Muscle layer of colon (tissue), 2 donors: ENCODE measurements around the gene LCOR.

ENCODE experiments used
- H3K27ac ChIP-seq: one replicate; pipeline ENCODE4 v1.7.0; 2013; ENCODE audit warnings: low read depth, mild to moderate bottlenecking, low read length, moderate library complexity
- H3K27me3 ChIP-seq, 2 donors: one replicate each; pipeline ENCODE4 v1.7.0; 2013; ENCODE audit warnings: low read length in 2 of 2, mild to moderate bottlenecking in 2 of 2; ENCODE audit not compliant: insufficient read depth in 2 of 2, control insufficient read depth in 1 of 2
- H3K36me3 ChIP-seq: one replicate; pipeline ENCODE4 v1.7.0; 2013; ENCODE audit warnings: mild to moderate bottlenecking, low read length; ENCODE audit not compliant: insufficient read depth
- H3K4me1 ChIP-seq: one replicate; pipeline ENCODE4 v1.7.0; 2013; ENCODE audit warnings: mild to moderate bottlenecking, low read length; ENCODE audit not compliant: insufficient read depth
- H3K4me3 ChIP-seq, 2 donors: one replicate each; pipeline ENCODE4 v1.7.0; 2013; ENCODE audit warnings: low read length in 2 of 2, low read depth in 1 of 2, mild to moderate bottlenecking in 1 of 2, moderate library complexity in 1 of 2
- H3K9ac ChIP-seq: one replicate; pipeline ENCODE4 v1.7.0; 2013; ENCODE audit warnings: low read length
- H3K9me3 ChIP-seq: one replicate; pipeline ENCODE4 v1.7.0; 2013; ENCODE audit warnings: mild to moderate bottlenecking, low read length
- donor health status: abdominal sarcoma.
- donor health status: Adenocarcinoma of cecum.

The LCOR gene

GRCh38 chr10:96828609-96829008 lies 3.5 kb upstream of the LCOR start:
- Histone ChIP-seq H3K4me3 (no peak overlapping the region), H3K9me3 (no peaks in the 10 kb centered on the region), H3K36me3 (no peaks in the 10 kb centered on the region), H3K27ac (no peak overlapping the region), H3K9ac (no peak overlapping the region), H3K4me1 (peaks cover 10% of the 10 kb centered on the region), H3K27me3 (no peaks in the 10 kb centered on the region)

GRCh38 chr10:96829029-96829773 lies 2.9 kb upstream of the LCOR start:
- peaks cover 16% of the 10 kb centered on the region for H3K4me1 ChIP-seq
- no peak overlapping the region for H3K4me3 ChIP-seq
- no peak overlapping the region for H3K27ac ChIP-seq
- H3K9me3 ChIP-seq: no peaks in the 10 kb centered on the region
- H3K9ac ChIP-seq: no peak overlapping the region
- no peaks in the 10 kb centered on the region for H3K36me3 ChIP-seq
- no peaks in the 10 kb centered on the region for H3K27me3 ChIP-seq

- Histone ChIP-seq H3K9me3 (no peaks in the 10 kb centered on the region), H3K36me3 (no peaks in the 10 kb centered on the region), H3K9ac (no peak overlapping the region), H3K27me3 (no peaks in the 10 kb centered on the region), H3K4me1 (peaks cover 25% of the 10 kb centered on the region), H3K4me3 (no peak overlapping the region), H3K27ac (no peak overlapping the region)
These were observed 1.4 kb upstream of the LCOR start for GRCh38 chr10:96830511-96831199.

- H3K9me3 ChIP-seq: no peaks in the 10 kb centered on the region
- H3K9ac ChIP-seq: peak overlapping the region; percentile 28
- peak overlapping the region; percentile 85 for H3K27ac ChIP-seq
- H3K27me3 ChIP-seq: no peaks in the 10 kb centered on the region
- peaks cover 32% of the 10 kb centered on the region for H3K4me1 ChIP-seq
- no peaks in the 10 kb centered on the region for H3K36me3 ChIP-seq
- peak overlapping the region; percentile 49 to 69 for H3K4me3 ChIP-seq
These were observed 765 bp upstream of the LCOR start for GRCh38 chr10:96831200-96831866.

- Histone ChIP-seq H3K27ac (peak overlapping the region; percentile 88), H3K4me1 (peaks cover 36% of the 10 kb centered on the region)
These were observed 672 bp downstream of the LCOR start for GRCh38 chr10:96832721-96833219.

GRCh38 chr10:96833220-96834001 lies 1.3 kb downstream of the LCOR start:
- H3K4me1 ChIP-seq: peaks cover 40% of the 10 kb centered on the region
- H3K27me3 ChIP-seq: no peaks in the 10 kb centered on the region
- peak overlapping the region; percentile 88 for H3K27ac ChIP-seq
- no peaks in the 10 kb centered on the region for H3K36me3 ChIP-seq
- H3K4me3 ChIP-seq: peak overlapping the region; percentile 72 to 91
- H3K9me3 ChIP-seq: no peaks in the 10 kb centered on the region
- peak overlapping the region; percentile 68 for H3K9ac ChIP-seq

More at GRCh38 chr10:96832721-96833219, 672 bp downstream of the LCOR start:
- no peaks in the 10 kb centered on the region for H3K9me3 ChIP-seq
- H3K36me3 ChIP-seq: no peaks in the 10 kb centered on the region
- peak overlapping the region; percentile 72 to 91 for H3K4me3 ChIP-seq
- H3K9ac ChIP-seq: peak overlapping the region; percentile 68
- H3K27me3 ChIP-seq: no peaks in the 10 kb centered on the region

GRCh38 chr10:96834120-96834519 lies 2.0 kb downstream of the LCOR start:
- Histone ChIP-seq H3K27ac (no peak overlapping the region), H3K4me1 (peaks cover 43% of the 10 kb centered on the region), H3K9ac (peak overlapping the region; percentile 68)

GRCh38 chr10:96835899-96836298 lies 3.8 kb downstream of the LCOR start:
- Histone ChIP-seq H3K27ac (no peak overlapping the region), H3K27me3 (no peaks in the 10 kb centered on the region), H3K4me1 (peaks cover 37% of the 10 kb centered on the region), H3K4me3 (no peak overlapping the region), H3K36me3 (no peaks in the 10 kb centered on the region), H3K9ac (no peak overlapping the region), H3K9me3 (no peaks in the 10 kb centered on the region)

More at GRCh38 chr10:96834120-96834519, 2.0 kb downstream of the LCOR start:
- no peaks in the 10 kb centered on the region for H3K36me3 ChIP-seq
- H3K9me3 ChIP-seq: no peaks in the 10 kb centered on the region
- H3K4me3 ChIP-seq: peak overlapping the region in 1 of 2 donors; percentile 72
- no peaks in the 10 kb centered on the region for H3K27me3 ChIP-seq

- no peak overlapping the region for H3K4me3 ChIP-seq
- peaks cover 41% of the 10 kb centered on the region for H3K4me1 ChIP-seq
- no peak overlapping the region for H3K27ac ChIP-seq
- no peaks in the 10 kb centered on the region for H3K9me3 ChIP-seq
- H3K36me3 ChIP-seq: no peaks in the 10 kb centered on the region
- H3K9ac ChIP-seq: no peak overlapping the region
- H3K27me3 ChIP-seq: no peaks in the 10 kb centered on the region
These were observed 6.4 kb downstream of the LCOR start for GRCh38 chr10:96838529-96838928.

GRCh38 chr10:96840841-96841518 lies 8.9 kb downstream of the LCOR start:
- Histone ChIP-seq H3K4me1 (peaks cover 22% of the 10 kb centered on the region), H3K27me3 (no peaks in the 10 kb centered on the region), H3K9ac (no peak overlapping the region), H3K36me3 (no peaks in the 10 kb centered on the region), H3K4me3 (no peak overlapping the region), H3K27ac (no peak overlapping the region), H3K9me3 (no peaks in the 10 kb centered on the region)
